ENCODE measurements around the gene RET. TPM values are rescaled to one million over a fixed set of nuclear protein-coding genes. Genes with fewer than 3 reads are reported as not detected.

The RET gene
- total and polyA plus RNA-seq, 2 of the 8 experiments (the other 6 are each of a cell fraction or from before 2014, with no cell fraction given) = 6.7 to 8.4 TPM

DNA sequence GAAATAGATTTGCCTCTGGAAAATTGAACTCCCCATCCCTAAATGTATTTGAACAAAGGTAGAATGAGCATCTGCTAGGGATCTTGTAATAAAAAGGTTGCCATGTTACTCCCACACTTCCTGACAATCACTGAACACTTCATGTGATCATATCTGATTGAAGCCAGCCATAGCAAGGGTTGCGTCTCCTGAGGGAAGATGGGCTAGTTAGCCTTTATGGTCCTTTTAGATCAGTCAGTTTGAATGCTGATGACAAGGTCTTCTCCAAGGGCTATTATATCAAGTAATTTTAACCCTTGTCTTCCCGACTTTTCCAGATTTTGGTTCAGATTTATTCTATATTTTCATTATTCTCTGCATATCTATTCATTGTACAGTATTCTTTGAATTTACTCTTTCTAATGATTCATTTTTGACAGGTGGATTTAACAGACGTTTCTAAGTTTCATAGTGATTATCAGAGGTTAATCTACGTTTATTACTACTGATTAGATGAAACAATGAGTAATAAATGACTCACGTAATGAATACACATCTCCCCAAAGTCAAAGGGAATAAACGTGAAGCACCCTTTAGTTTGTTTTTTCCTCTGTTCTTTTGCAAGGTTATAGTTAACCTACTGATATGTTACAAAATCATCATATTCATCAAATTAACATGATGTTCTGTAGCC, 89.5 kb downstream of the RET start (continued):
- TF ChIP-seq, protein P1, sequence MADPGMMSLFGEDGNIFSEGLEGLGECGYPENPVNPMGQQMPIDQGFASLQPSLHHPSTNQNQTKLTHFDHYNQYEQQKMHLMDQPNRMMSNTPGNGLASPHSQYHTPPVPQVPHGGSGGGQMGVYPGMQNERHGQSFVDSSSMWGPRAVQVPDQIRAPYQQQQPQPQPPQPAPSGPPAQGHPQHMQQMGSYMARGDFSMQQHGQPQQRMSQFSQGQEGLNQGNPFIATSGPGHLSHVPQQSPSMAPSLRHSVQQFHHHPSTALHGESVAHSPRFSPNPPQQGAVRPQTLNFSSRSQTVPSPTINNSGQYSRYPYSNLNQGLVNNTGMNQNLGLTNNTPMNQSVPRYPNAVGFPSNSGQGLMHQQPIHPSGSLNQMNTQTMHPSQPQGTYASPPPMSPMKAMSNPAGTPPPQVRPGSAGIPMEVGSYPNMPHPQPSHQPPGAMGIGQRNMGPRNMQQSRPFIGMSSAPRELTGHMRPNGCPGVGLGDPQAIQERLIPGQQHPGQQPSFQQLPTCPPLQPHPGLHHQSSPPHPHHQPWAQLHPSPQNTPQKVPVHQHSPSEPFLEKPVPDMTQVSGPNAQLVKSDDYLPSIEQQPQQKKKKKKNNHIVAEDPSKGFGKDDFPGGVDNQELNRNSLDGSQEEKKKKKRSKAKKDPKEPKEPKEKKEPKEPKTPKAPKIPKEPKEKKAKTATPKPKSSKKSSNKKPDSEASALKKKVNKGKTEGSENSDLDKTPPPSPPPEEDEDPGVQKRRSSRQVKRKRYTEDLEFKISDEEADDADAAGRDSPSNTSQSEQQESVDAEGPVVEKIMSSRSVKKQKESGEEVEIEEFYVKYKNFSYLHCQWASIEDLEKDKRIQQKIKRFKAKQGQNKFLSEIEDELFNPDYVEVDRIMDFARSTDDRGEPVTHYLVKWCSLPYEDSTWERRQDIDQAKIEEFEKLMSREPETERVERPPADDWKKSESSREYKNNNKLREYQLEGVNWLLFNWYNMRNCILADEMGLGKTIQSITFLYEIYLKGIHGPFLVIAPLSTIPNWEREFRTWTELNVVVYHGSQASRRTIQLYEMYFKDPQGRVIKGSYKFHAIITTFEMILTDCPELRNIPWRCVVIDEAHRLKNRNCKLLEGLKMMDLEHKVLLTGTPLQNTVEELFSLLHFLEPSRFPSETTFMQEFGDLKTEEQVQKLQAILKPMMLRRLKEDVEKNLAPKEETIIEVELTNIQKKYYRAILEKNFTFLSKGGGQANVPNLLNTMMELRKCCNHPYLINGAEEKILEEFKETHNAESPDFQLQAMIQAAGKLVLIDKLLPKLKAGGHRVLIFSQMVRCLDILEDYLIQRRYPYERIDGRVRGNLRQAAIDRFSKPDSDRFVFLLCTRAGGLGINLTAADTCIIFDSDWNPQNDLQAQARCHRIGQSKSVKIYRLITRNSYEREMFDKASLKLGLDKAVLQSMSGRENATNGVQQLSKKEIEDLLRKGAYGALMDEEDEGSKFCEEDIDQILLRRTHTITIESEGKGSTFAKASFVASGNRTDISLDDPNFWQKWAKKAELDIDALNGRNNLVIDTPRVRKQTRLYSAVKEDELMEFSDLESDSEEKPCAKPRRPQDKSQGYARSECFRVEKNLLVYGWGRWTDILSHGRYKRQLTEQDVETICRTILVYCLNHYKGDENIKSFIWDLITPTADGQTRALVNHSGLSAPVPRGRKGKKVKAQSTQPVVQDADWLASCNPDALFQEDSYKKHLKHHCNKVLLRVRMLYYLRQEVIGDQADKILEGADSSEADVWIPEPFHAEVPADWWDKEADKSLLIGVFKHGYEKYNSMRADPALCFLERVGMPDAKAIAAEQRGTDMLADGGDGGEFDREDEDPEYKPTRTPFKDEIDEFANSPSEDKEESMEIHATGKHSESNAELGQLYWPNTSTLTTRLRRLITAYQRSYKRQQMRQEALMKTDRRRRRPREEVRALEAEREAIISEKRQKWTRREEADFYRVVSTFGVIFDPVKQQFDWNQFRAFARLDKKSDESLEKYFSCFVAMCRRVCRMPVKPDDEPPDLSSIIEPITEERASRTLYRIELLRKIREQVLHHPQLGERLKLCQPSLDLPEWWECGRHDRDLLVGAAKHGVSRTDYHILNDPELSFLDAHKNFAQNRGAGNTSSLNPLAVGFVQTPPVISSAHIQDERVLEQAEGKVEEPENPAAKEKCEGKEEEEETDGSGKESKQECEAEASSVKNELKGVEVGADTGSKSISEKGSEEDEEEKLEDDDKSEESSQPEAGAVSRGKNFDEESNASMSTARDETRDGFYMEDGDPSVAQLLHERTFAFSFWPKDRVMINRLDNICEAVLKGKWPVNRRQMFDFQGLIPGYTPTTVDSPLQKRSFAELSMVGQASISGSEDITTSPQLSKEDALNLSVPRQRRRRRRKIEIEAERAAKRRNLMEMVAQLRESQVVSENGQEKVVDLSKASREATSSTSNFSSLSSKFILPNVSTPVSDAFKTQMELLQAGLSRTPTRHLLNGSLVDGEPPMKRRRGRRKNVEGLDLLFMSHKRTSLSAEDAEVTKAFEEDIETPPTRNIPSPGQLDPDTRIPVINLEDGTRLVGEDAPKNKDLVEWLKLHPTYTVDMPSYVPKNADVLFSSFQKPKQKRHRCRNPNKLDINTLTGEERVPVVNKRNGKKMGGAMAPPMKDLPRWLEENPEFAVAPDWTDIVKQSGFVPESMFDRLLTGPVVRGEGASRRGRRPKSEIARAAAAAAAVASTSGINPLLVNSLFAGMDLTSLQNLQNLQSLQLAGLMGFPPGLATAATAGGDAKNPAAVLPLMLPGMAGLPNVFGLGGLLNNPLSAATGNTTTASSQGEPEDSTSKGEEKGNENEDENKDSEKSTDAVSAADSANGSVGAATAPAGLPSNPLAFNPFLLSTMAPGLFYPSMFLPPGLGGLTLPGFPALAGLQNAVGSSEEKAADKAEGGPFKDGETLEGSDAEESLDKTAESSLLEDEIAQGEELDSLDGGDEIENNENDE (IDR thresholded peaks at IDR 0.05; ENCODE audit: insufficient replicate concordance, low read length) = no peak
- TF ChIP-seq FOSL1 (IDR thresholded peaks at IDR 0.05; ENCODE audit: insufficient read depth, low read depth, low read length) (no peak), SP1 (IDR thresholded peaks at IDR 0.05; ENCODE audit: low read depth, low read length) (no peak), POLR2A (IDR thresholded peaks at IDR 0.05; ENCODE audit: control extremely low read depth in 1 of 2, low read depth in 2 of 2, low read length in 2 of 2) (no peak), SIRT6 (IDR thresholded peaks at IDR 0.05; ENCODE audit: low read length) (no peak), CEBPB (IDR thresholded peaks at IDR 0.05; ENCODE audit: low read depth, low read length) (no peak)

Measured in H1 (cell line).